Stimulated activated CD8-positive, alpha-beta memory T cell treated with anti-CD3 and anti-CD28 coated beads, Interleukin-4, amount 100 ng/mL, for 48 hours (primary cell): ENCODE data around the gene CLHC1.
"Not testable (repeated sequence)": the region's sequence is repeated elsewhere in the genome, so short reads cannot be mapped to it uniquely, and the experiment has no call there.

Experiments
- DNase-seq: peaks from one replicate; pipeline ENCODE4 v3.0.0-alpha.2; 2020

The CLHC1 gene

DNA sequence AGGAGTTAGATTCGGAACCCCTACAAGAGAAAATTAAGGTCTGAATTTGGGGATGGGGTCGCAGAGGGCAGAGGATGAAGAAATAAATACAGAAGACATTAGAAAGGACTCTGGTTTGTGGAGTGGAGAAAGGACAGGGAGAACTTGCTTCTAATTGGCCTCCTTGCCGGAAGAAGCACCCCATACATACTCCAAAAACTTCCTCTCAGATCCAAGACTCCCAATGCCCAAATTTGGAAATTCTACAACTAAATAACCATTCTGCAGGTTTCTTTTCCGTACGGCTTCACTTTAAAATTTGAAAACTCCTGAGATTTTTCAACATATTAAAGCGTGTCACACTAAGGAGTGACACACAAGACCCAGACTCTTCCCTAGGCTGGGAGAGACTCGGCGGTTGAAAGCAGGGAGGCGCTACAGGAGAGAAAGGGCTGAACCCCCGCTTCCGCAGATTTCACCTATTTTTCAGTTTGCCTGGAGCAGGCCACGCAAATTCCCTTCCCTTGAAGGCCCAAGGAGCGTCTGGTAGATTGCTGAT is 478 bp downstream of the CLHC1 start:
- DNase-seq = no peak

DNA sequence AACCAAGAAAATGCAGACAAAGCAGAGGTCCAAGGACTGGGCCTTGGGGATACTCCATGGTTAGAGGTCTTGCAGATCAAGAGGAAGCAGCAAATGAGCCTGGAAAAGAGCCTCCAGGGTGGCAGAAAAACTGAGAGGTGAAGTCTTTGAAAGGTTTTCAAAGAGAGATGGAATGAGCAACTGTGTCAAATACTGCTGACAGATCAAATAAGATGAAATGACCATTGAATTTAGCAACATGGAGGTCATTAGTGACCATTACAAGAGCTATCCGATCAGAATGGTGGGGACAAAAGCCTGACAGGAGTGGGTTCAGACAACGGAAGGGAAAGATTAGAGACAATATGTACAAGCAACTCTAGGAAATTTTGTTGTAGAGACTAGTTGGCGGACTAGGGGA is 1.5 kb downstream of the CLHC1 start:
- DNase-seq = no peak

DNA sequence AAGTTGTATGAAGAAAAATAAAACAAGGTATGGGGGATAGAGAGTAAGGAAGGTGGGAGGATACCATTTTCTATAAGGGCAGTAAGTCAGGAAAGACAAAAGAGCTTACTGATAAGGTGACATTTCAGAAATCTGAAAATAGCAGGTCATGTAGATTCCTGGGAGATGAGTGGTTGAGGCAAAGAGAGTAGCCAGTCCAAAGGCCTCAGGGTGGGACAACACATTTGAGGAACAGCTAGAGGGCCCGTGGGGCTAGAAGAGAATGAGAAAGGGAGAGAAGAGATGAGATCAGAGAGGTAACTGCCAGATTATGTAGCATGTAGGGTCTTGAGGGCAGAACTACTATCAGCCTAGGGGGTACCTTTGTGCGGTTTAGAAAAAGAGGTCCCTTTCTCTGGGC is 2.9 kb downstream of the CLHC1 start:
- no peak for DNase-seq

DNA sequence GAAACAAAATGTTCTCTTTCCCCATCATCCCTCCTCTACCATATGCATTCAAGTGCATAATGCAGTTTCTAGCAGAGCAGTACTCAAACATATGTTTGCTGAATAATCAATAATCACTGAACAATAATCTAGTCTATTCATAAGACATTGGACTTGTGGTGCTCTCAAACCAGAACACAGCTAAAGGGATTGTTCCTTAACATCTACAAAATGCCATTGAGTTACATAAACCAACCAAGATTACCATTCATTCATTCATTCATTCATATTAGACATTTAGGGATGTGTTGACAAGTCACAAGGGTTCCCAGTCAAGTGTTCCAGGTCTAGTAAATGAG is 3.9 kb downstream of the CLHC1 start:
- no peak for DNase-seq

DNA sequence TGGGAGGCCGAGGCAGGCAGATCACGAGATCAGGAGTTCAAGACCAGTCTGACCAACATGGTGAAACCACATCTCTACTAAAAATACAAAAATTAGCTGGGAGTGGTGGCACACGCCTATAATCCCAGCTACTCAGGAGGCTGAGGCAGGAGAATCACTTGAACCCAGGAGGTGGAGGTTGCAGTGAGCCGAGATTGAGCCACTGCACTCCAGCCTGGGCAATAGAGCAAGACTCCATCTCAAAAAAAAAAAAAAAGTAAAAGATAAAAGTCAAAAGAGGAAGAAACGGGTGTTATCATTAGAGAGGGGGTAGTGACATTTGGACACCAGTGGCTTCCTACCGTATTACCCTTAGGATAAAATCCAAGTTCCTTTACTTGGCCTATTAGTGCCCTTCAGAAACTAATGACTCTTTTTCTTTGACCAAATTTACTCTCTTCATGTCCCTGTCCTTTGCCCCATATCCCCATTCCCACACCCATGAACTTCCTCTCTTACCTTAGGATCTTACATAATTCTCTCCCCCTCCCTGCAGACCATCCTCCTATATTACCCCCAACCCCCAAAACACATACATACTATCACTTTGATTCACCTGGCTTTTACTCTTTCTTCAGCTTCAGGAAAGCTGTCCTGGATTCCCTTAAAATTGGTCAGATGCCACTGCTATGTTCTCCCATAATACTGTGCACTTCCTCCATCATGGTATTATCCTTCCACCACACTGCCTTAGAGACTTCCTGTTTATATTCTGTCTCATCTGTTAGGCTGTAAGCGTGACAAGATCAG is 4.5 kb downstream of the CLHC1 start:
- DNase-seq = not testable (repeated sequence)

DNA sequence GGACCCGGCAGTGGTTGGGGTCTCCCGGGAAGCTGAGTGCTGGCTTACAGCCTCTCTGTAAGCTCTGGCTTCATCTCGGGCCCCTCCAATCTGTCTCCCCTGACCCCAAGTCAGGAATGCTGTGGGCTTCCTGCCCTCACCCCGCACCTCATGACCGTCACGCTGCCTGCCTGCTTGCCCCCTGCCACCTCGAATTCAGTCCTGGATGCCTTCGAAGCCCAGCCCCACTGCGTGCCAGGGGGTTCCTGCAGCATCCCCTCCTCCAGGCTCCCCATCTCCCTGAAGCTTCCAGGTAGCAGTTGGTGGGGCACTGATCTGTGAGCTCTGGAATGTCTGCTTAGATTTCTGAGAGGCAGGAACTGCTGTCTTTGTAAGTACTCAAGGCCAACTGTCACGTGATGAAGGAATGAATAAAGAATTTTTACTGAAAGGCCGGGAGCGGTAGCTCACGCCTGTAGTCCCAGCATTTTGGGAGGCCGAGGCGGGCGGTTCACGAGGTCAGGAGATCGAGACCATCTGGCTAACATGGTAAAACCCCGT is 6.5 kb downstream of the CLHC1 start:
- DNase-seq = no peak

DNA sequence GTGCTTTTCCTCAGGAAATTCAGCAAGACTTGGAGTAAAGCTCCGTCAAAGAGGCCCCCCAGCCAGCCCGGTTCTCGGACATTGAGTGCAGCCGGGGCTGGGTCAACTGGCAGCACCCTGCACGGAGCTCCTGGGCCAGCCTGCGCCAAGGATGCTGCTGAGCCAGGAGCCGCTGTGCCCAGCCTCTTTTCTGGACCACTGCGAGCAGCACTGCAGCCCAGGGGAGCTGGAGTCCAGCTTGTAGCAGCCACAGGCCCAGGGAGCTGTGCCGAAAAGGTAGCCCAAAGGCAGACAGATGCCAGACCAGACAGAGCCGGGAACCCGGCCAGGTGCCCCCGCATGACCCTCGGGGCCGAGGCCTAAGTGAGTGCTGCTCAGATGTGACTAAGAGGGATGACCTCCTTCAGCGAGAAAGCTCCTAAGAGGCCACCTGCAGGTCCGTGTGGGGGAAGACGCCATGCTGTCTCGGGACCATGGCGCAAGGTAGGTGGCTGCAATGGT is 7.3 kb downstream of the CLHC1 start:
- DNase-seq = no peak

DNA sequence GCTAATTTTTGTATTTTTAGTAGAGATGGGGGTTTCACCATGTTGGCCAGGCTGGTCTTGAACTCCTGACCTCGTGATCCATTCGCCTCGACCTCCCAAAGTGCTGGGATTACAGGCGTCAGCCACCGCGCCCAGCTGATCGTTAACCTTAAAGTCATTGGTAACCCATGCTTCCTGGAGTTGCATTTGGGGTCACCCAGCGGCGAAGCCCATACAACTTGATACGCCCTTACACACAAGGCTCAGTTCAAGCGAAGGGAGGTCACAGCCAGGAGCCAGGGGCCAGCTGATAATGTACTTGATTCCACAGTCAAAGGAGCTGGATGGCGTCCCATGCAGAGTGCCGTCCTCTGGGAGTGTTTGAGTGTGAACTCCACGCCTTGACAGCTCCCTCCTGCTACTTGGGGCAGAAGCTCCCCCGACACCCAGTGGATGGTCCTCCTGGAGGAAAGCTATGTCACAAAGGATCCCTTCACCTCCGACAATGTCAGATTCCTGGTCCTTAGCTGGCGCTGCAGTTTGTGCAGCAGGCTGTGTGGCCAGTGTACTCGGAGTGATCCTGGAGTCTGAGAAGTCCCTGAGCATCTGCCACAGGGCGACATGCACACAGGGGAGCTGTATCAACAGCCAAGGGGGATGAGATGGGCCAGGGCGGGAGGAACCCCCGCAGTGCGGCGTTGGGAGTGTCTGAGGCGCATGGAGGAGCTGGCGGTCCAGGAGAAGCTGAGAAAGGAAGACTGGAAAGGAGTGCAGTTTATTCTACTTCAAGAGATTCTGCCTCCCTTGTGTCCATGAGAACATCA is 7.9 kb downstream of the CLHC1 start:
- no peak for DNase-seq

DNA sequence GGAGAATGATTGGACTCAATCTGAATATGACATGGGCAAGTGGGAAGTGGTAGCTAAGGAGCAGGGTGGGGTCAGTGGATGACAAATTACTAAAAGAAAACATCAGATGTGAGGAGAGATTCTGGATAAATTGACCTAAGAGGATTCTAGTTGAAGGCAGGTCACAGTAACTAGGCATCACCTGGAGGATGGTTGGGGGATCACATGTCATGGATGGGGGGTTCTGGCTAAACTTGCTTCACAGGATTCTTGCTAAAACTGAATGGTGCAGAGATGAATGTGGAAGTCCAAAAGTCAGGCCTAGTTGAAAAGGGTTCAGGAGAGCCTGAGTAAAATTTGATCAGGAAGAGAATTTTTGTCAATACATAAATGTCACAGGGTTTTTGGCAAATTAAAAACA is 18.3 kb downstream of the CLHC1 start:
- DNase-seq = no peak

DNA sequence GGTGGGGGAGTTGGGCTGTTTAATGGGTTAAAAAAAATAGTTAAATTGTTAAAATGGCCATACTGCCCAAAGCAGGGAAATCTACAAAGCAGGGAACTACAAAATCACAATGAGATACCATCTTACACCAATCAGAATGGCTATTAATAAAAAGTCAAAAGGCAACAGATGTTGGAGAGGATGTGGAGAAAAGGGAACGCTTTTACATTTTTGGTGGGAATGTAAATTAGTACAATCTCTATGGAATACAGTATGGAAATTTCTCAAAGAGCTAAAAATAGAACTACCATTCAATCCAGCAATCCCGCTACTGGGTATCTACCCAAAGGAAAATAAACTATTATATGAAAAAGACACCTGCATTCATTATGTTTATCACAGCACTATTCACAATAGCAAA is 27.1 kb downstream of the CLHC1 start:
- no peak for DNase-seq

DNA sequence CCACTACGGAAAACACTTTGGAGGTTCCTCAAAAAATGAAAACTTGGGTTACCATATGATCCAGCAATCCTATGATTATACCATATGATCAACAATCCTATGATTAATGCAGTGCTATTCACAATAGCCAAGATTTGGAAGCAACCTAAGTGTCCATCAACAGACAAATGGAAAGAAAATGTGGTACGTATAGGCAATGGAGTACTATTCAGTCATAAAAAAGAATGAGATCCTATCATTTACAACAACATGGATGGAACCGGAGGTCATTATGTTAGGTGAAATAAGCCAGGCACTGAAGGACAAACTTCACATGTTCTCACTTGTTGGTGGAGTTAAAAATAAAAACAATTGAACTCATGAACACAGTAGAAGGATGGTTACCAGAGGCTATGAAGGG is 27.6 kb downstream of the CLHC1 start:
- DNase-seq = no peak

DNA sequence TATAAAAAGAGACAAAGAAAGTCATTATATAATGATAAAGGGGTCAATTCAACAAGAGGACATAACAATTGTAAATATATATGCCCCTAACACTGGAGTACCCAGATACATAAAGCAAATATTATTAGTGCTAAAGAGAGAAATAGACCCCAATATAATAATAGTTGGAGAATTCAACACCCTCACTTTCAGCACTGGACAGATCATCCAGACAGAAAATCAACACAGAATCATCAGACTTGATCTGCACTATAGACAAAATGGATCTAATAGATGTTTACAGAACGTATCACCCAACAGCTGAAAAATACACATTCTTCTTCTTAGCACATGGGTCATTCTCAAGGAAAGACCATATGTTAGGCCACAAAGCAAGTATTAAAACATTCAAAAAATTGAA is 31.7 kb downstream of the CLHC1 start:
- no peak for DNase-seq

DNA sequence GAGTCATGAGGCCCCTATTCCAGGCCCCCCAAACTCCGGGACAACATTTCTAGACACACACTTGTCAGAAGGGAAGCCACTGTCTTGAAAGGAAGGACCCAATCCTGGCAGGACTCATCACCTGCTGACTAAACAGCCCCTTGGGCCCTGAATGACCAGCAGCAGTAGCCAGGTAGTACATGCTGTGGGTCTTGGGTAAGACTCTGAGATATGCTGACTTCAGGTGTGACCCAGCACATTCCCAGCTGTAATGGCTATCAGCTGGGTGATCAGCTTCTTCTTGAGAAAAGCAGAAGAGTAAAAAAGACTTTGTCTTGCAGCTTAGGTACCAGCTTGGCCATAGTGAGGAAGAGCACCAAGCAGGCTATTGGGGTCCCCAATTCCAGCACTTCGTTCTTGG is 35.6 kb downstream of the CLHC1 start:
- no peak for DNase-seq

DNA sequence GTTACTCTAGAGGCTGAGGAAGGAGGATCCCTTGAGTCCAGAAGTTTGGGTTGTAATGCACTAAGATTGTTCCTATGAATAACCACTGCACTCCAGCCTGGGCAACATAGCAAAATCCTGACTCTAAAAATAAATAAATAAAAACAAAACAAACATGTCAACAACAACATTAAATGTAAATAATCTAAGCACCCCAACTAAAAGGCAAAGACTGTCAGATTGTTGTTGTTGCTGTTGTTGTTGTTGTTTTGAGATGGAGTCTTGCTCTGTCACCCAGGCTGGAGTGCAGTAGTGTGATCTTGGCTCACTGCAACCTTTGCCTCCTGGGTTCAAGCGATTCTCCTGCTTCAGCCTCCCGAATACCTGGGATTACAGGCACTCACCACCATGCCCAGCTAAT is 40.2 kb downstream of the CLHC1 start:
- DNase-seq = not testable (repeated sequence)

DNA sequence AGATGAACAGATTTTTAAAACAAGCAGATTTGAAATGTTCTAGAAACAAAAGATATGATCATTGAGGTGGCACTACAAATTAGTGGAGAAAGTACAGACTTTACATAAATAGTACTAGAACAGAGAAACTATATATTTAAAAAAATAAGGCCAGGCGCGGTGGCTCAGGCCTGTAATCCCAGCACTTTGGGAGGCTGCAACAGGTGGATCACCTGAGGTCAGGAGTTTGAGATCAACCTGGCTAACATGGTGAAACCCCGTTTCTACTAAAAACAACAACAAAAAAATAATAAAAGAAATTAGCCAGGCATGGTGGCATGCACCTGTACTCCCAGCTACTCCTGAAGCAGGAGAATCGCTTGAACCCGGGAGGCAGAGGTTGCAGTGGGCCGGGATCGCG is 45.3 kb downstream of the CLHC1 start:
- not testable (repeated sequence) for DNase-seq

DNA sequence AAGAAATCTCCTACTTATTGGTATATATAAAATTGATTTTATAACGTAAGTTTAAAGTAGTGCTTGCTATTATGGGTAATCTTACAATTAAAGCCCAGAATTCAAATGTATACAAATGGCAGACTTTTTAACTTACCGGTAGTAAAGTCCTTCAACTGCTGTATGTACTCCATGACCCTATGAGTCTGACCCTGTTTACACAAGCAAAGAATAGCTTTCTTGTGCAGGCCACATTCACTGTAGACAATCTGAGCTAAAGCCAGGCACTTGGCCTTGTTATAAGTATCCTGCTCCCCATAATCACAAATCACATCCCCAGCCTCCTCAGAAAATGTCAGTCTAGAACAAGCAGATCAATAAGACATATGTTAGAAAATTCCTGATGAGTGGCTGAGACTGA is 51.7 kb downstream of the CLHC1 start:
- DNase-seq = no peak

DNA sequence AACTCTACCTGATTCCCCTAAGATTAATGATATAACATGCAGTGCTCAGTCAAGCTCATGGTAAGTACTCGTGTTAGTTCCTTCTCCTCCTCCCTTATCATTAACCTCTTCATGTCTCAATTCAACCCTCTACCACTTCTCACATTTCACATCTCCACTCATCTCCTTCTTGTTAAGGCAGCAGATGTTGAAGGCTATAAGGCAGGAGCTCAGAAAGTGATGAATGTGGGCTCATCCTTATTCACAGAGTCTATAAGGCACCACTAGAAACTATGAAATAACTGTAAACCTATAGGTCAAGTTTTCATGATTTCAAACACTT is 56.0 kb downstream of the CLHC1 start:
- no peak for DNase-seq

DNA sequence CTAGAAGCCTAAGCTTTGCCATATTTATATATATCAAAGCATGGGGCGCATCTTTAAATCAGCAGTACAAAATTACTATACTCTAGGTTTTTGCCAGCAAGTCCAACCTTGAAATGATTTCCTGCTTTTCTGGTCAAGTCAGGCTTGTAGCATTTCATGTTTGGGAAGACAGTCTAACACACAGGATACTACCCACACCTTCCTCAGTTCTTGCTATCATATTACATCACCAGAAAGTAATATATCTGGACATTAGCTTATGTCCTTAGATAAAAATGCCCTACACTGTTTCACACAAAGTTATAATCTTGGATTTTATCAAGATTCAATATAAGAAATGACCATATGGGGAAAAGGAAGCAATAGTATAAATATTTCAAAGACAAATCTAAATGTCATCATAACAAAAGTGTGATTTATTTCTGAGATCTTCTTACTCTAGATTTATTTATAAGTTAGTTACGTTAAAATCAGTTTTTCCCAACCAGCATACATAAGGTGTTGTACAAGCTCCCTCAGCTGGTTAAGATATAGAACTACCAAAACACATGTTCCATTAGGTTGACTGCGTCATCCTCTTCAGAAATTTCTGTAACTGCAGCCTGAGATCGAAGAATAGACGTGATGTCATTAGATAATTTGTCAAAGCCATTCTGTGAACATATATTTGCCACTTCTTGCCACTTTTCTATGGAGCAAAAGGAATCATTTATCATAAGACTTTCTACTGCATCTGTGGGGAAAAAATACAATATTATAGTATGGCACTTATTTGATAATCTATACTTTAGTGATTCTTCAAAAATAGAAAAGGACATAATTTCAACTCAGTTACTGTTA is 56.6 kb downstream of the CLHC1 start:
- no peak for DNase-seq

DNA sequence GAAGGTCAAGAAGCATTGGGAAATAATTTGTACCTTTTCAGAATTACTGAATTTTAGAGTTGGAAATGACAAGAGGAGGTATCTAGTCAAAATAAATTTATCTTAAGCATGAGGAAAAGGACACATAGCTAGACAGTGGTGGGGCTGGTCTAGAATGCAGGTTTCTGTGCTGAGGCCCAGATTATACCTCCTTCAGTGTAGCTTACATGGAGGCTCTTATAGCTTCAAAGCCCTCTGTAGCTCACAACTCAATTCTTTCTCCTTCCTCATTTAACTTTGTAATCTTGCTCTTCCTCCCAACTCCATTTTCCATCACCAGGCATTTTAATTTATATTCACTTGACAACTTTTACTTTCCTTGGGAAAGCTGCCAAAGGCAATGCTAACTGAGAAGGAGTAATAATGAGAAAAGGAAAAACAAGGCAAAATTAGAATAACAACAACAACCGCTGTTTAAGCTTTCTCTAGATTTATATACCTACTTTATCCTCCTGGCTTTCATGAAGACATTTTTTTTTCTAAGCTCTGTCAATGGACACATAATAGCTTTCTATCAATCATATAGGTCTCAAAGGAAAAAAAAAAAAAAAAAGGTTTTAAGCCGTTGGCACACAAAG is 58.5 kb downstream of the CLHC1 start:
- DNase-seq = no peak

DNA sequence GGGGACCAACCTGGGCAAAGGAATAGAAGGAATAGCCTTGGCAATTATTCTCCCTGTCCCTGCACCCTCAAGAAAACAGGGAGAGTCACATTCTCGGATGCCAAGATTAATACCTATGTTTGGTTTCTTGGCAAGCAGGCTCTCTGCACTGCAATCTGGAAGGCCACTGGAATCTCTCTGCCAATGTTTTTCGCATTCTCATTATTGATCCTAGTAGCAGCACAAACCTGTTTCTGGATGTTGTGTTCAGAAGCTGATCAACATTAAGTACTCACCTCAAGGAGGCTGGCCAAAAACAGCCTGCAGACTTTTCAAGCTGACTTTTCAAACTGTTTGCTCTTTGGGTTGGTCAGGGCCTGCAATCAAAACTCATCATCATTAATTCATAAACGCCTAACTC is 62.2 kb downstream of the CLHC1 start:
- DNase-seq = no peak

DNA sequence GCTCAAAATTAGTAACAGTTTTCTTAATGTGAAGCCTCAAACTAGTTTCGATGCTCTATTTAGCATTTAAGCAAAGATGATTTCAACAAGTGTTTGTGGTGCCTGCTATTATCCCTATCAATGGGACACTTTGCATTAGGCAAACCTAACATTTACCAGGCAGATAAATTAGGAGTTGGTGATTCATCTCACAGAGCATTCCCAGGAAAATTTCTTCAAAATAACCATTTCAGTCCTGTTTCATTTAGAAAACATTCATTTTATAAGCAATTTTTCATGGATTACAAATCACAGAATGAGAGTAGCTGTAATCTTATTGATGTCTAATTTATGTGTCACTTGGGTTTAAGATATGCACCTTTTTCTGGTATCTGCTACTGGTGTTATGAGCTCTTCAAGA is 62.7 kb downstream of the CLHC1 start:
- DNase-seq = no peak
